Mesothelial cell of epicardium (in vitro differentiated cells): ENCODE measurements around the gene SLC38A1. TPM values are rescaled to one million over a fixed set of nuclear protein-coding genes. Genes with fewer than 3 reads are reported as not detected.

Experiments
- DNase-seq, 2 experiments: peaks; one replicate each; pipeline ENCODE4 v3.0.0; 2021; ENCODE audit warnings: low spot score in 2 of 2; ENCODE audit not compliant: unreplicated experiment in 2 of 2
- H3K27ac Mint-ChIP-seq: 2 replicates; pipeline ENCODE4 v1.8.0; 2021; ENCODE audit warnings: mixed read lengths
- H3K27me3 Mint-ChIP-seq: 2 replicates; pipeline ENCODE4 v1.8.0; 2021; ENCODE audit warnings: low read depth, mixed read lengths
- H3K36me3 Mint-ChIP-seq: 2 replicates; pipeline ENCODE4 v1.8.0; 2021; ENCODE audit warnings: mixed read lengths
- H3K4me1 Mint-ChIP-seq: 2 replicates; pipeline ENCODE4 v1.8.0; 2021; ENCODE audit warnings: mixed read lengths
- H3K4me3 Mint-ChIP-seq: 2 replicates; pipeline ENCODE4 v1.8.0; 2021; ENCODE audit warnings: mild to moderate bottlenecking, moderate library complexity, mixed read lengths
- H3K9me3 Mint-ChIP-seq: 2 replicates; pipeline ENCODE4 v1.8.0; 2021; ENCODE audit warnings: mixed read lengths
- total RNA-seq: library from RNA; stranded (reverse); gene quantifications from 3 replicates; pipeline ENCODE4 v1.2.1, GENCODE V29; 2021
- TF ChIP-seq, protein P1 (sequence below): fragments of 200-600 bp; sonication (generic); IDR thresholded peaks from one replicate; pipeline ENCODE4 v1.5.0; 2021; ENCODE audit warnings: antibody characterized with exemption; ENCODE audit not compliant: unreplicated experiment

Gene SLC38A1
- total RNA-seq, 1 donor from 2014 or later = 114 TPM

DNA sequence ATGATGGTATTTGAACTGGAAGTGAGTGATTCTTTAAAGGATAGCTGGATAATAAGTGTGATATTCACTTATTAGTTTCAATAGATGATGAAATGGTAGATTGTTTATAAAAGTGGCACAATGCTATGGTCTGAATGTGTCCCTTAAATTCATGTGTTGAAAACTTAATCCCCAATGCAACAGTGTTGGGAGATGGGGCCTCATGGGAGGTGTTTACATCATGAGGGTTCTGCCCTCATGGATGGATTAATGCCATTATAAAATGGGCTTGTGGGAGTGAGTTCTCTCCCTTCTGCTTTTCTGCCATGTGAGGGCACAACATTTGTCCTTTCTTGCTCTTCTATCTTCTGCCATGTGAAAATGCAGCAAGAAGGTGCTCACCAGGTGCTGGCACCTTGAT, 134.0 kb downstream of the SLC38A1 start:
- TF ChIP-seq, protein P1, sequence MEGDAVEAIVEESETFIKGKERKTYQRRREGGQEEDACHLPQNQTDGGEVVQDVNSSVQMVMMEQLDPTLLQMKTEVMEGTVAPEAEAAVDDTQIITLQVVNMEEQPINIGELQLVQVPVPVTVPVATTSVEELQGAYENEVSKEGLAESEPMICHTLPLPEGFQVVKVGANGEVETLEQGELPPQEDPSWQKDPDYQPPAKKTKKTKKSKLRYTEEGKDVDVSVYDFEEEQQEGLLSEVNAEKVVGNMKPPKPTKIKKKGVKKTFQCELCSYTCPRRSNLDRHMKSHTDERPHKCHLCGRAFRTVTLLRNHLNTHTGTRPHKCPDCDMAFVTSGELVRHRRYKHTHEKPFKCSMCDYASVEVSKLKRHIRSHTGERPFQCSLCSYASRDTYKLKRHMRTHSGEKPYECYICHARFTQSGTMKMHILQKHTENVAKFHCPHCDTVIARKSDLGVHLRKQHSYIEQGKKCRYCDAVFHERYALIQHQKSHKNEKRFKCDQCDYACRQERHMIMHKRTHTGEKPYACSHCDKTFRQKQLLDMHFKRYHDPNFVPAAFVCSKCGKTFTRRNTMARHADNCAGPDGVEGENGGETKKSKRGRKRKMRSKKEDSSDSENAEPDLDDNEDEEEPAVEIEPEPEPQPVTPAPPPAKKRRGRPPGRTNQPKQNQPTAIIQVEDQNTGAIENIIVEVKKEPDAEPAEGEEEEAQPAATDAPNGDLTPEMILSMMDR = no peak
- no peak overlapping the region for H3K4me3 Mint-ChIP-seq
- peaks cover 6% of the 10 kb centered on the region for H3K9me3 Mint-ChIP-seq
- DNase-seq = no peak
- H3K4me1 Mint-ChIP-seq = peaks cover 49% of the 10 kb centered on the region
- no peaks in the 10 kb centered on the region for H3K36me3 Mint-ChIP-seq
- H3K27me3 Mint-ChIP-seq = peaks cover 10% of the 10 kb centered on the region
- H3K27ac Mint-ChIP-seq = peak overlapping the region; percentile 78

DNA sequence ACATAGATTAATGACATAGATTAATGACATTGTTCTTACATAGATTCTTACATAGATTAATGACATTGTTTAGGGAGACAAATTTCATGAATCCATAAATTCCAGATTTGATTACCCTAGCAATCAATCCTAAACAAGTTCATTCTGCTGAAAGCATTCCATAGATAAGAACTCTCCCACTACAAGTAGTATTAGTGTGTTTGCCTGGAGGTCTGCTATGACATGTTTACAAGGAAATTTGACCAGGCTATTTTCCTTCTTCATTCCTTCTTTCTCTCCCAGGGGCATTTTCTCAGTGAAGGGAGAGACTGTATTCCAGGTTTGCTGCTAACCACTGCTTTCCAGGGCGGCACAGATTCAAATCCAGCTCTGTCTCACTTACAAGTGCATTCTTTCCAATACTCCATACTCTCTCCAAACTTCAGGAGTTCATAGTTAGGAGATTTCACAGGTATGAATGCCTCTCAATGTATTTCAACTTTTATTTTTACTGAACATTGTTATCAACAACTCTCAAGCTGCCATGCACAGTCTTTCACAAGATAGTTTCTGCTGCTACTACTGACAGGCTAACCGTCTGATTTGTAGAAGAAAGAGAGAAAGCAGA, 134.5 kb downstream of the SLC38A1 start:
- H3K36me3 Mint-ChIP-seq = no peaks in the 10 kb centered on the region
- H3K27ac Mint-ChIP-seq = peak overlapping the region; percentile 78
- H3K4me3 Mint-ChIP-seq = no peak overlapping the region
- peaks cover 11% of the 10 kb centered on the region for H3K27me3 Mint-ChIP-seq
- peaks cover 6% of the 10 kb centered on the region for H3K9me3 Mint-ChIP-seq
- TF ChIP-seq, protein P1 = no peak
- no peak for DNase-seq
- peaks cover 49% of the 10 kb centered on the region for H3K4me1 Mint-ChIP-seq

DNA sequence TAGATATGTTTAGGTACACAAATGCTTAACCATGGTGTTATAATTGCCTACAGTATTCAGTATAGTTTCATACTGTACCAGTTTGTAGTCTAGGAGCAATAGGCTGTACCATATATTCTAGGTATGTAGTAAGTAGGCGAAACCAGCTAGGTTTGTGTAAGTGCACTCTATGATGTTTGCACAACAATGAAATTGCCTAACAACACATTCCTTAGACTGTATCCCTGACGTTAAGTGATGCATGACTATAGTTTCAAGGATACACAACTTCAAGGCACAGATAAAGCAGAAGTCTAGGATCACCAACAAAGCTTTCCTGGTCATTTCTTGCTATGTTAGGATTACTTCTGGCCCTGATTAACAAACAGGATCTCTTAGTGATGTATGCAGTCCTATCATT, 135.1 kb downstream of the SLC38A1 start:
- H3K4me1 Mint-ChIP-seq = peaks cover 53% of the 10 kb centered on the region
- no peak overlapping the region for H3K4me3 Mint-ChIP-seq
- TF ChIP-seq, protein P1 = no peak
- H3K36me3 Mint-ChIP-seq = no peaks in the 10 kb centered on the region
- peaks cover 4% of the 10 kb centered on the region for H3K9me3 Mint-ChIP-seq
- H3K27me3 Mint-ChIP-seq = peaks cover 11% of the 10 kb centered on the region
- DNase-seq = no peak
- peak overlapping the region; percentile 78 for H3K27ac Mint-ChIP-seq

Other genes starting within 250 kb of the SLC38A1 start
- 256 to 274 TPM (median 261 TPM) in 3 replicates for gene SLC38A2, start 103.7 kb upstream of the SLC38A1 start, total RNA-seq